HG03520 (cell line): ENCODE data around the gene SPC25.
A peak's percentile ranks its signal among the peaks of the same experiment; 100 is the strongest.
"Not testable (repeated sequence)": the region's sequence is repeated elsewhere in the genome, so short reads cannot be mapped to it uniquely, and the experiment has no call there.

ENCODE experiments used
- ATAC-seq: cut with Tn5 transposase; IDR thresholded peaks from one replicate; pipeline ENCODE4 v1.9.1; 2021; ENCODE audit warnings: mild to moderate bottlenecking, moderate library complexity; ENCODE audit not compliant: unreplicated experiment

Gene SPC25, protein sequence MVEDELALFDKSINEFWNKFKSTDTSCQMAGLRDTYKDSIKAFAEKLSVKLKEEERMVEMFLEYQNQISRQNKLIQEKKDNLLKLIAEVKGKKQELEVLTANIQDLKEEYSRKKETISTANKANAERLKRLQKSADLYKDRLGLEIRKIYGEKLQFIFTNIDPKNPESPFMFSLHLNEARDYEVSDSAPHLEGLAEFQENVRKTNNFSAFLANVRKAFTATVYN

DNA sequence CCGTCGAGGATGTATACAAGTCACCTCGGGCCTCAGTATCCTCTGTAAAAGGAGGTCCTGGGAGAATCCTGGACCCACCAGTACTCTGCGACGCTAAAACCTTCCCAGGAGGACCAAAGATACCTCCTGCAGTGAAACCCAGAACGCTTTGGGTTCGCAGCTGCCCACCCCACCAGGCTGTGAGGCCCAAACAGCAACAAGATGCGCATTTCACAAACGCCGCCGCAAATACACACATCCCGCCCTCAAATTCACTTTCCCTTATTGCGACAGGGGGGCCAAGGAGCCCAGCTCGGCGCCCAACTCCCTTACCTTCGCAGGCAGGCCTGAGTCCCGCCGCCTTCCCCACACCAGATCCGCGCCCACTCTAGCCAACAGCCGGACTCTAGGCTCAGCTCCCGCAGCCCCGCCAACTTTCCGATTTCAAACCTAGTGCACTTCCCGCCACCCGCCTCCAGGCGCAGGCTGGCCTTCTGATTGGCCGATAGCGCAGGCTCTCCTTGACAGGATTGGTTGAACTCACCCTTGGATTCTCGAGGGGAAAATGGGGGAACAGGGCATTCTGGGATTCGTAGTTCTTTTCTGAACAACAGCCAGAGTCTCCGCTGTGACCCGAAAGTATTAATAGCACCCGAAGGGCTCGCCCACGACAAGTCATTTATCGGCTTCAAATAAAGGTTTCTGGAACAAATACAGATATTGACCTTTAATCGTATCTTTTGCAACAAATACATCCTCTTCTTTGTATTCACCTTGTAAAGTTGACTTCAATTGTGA lies at the start of gene SPC25:
TSS of gene SPC25 (minus strand) at position 425 of the 777 bp plus-strand sequence. CDS start 911 bp downstream, outside the sequence.
- ATAC-seq, result peak; percentile 100

DNA sequence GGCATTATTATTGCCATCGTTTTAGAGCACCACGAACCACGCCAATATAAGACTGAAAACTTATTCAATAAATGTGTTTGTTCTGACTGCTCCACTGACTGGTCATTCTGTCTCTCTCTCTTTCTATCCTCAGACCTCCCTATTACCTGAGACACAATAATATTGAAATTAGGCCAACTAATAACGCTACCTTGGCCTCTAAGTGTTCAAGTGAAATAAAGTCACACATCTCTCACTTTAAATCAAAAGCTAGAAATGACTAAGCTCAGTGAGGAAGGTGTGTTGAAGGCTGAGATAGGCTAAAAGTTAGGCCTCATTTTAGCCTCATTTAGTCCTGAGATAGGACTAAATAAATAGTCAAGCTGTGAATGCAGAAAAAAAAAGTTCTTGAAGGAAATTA lies 49.7 kb upstream of the SPC25 start:
- ATAC-seq, result peak; percentile 72

DNA sequence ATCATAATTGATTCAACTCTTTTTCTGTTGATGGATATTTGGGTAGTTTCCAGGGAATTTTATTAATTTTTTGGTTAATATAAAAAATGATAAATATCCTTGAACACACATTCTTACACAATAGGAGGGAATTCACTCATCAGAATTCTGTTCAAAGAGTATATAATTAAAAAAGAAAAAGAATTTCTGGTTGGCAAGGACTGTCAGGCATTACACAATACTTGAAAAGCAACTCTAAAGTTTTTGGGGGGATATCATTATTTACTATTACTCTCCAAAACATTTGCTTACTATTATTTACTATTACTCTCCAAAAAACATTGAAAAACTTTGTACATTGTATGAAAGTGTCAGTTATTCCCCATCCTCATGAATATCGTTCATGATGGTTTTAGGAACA lies 48.8 kb upstream of the SPC25 start:
- no peak for ATAC-seq

DNA sequence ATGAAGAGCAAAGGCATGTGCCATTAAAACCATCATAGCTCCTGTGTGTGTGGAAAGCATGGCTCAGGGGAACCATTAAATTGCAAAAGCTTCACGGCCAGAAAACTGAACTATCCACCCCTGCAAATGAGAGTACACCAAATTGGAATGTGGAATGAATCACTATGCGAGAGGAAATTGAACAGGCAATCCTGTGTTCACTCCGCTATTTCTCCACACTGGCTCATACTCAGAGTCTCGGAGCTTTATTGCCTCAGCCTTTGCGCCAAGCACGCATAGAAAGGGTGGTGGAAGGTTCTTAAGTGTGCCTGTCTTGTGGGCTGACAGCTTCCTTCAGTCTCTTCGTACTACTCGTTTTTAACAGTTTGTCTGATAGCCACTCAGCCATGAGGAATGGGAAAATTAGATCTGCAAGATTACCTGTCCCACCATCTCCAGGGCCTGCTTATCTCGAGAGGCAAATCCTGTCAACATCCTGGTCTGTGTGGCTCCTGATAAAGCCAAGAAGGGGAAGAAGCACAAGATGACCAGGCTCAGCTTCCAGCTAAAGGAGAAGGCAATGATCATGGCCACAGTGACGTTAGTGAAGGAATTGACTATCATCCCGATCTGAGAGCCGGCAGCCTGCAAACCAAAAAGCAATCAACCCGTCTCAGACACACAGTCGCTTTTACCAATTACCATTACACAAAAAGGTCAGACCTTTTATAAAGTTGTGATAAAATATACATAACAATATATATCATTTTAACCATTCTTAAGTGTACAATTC lies 45.8 kb upstream of the SPC25 start:
- no peak for ATAC-seq

DNA sequence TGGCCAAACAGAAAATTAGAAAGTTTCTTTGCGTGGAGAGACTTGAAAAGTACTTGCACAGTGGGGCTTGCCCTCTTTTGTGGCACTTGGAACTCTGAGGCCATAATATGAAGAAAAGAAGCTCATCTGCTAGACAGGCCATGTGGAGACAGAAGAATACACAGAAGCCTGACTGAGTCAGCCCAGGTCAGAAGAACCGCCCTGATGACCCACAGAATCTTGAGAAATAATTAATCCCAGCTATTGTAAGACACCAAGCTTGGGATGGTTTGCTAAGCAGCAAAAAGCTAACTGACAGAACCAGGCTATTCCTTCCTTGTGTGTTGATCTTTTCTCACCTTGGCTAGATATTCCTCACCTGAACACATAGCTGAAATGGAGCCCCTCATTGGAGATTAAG lies 44.6 kb upstream of the SPC25 start:
- no peak for ATAC-seq

DNA sequence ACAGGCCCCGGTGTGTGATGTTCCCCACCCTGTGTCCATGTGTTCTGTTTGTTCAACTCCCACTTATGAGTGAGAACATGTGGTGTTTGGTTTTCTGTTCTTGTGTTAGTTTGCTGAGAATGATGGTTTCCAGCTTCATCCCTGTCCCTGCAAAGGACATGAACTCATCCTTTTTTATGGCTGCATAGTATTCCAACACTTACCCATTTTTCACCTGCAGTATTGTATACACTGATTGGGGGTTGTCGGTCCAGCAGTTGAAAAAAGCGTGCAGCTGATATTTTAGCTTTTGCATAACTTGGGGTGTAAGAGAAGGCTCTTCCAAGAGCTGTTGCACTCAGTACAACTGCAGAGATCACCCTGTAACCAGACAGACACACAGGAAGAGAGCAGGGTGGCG lies 41.9 kb upstream of the SPC25 start:
- not testable (repeated sequence) for ATAC-seq

DNA sequence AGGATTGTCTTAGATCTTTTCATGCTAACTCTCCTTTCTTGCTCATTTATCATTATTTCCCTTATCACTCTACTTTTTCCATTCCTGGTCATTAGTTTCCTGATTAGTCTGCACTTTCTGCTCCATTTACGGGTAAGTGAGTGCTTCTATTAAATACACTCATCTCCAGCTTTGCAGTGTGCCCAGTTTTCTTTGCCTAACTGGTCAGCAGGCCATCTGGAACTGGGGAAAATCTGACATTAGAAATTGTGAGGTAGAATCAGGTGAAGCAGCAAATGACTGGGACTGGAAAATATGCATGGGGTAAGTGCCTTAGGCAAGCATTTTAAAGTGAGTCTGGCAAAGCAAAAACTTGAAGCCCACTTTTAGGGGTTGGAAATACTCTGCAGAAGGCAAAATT lies 40.0 kb upstream of the SPC25 start:
- no peak for ATAC-seq

DNA sequence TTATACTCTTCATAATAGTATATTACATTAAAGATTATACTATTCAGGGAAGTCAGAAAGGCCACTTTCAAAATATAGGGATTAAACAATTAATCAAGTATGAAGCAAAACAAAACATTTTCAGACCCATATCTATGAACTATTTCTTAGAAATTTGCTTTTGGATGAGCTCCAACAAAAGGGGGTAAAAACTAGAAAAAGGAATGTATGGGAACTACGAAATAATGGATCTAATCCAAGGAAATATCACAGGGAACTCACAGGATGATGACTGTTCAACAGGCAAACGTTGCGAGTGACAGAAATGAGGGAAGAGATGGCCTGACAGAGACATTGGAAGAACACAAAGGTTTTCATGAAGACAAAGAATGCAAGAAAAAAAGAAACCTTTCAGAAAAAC lies 38.8 kb upstream of the SPC25 start:
- ATAC-seq, result no peak

DNA sequence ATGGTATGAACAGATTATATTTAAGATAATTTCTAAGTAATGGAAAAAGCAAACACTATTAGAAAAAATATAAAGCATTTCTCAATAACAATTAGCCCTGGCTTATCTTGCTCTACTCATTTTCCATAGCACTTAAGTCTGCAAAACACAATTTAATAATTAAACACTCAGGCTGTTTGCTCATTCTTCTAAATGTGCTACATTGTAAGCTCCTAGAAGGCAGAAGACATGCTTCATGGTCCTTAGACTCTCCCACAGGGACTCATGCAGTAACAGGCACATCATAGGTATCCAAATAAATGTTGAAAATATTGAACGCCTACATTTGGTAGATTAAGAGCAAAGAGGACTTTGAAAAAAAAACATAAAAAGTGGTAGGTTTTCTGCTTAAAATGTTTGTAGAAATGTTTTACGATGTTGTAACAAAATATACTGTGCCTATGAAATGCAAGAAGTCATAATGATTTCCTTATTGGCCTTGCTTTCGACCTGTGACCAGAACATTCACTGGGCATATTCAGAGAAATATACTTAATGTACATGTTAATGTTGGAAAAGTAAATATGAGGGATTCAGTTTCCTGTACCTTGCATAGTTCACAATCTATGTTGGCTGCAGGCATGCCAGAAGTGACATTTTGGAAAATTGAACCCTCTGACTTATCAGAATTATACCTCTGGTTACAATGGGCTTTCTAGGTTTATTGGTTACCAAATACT lies 38.0 kb upstream of the SPC25 start:
- no peak for ATAC-seq

DNA sequence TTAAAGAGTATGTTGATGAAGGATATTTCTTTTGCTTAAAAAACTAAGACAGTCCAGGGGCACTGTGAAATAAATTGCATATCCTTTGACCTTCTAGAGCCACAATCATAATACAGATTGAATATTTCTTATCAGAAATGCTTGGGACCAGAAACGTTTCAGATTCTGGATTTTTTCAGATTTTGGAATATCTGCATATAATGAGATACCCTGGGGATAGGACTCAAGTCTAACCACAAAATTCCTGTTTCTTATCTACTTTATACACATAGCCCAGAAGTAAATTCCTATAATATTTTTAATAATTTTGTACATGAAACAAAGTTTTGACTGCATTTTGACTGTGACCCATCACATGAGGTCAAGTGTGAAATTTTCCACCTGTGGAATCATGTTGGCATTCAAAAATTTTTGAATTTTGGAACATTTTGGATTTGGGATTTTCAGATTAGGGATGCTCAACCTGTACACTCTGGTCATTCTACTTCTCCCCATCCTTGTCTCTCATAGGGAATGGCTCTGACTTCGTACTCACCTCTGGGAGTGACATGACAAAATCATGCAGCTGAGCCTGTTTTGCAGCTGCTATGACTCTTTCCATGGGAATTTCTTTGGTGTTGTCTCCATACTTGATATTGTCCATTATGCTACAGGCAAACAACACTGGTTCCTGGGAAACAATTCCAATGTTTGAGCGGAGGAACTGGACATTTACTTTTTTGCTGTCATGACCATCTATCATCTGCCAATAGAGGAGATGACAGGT lies 36.6 kb upstream of the SPC25 start:
- no peak for ATAC-seq

DNA sequence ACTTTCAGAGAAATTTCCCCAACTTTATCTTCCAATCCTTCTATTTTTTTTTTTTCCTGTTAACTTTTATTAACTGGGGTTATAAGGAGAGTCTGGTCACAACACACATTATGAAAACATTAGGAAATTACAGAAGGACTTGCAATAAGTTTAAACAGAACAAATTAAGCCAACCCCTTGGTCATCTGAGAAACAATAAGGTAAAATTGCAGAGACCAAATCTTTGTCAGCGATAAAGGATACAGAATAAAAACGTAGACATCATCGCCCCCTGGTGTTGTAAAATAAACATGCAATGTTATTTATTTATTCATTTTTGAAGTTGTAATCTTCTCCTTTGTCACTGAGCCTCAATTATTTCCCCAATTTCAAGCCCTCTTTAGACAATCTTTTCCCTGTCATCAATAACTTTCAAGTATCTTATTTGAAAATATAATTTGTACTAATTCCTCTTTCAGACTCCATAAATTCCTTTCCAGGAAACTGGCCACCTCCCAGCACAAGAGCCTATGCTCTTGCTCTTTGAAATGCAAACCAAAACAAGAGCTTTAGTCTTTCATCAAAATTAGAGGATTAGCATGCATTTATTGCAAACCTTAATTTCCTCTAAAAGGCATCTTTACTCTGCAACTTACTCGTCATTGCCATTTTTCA lies 30.4 kb upstream of the SPC25 start:
- no peak for ATAC-seq

DNA sequence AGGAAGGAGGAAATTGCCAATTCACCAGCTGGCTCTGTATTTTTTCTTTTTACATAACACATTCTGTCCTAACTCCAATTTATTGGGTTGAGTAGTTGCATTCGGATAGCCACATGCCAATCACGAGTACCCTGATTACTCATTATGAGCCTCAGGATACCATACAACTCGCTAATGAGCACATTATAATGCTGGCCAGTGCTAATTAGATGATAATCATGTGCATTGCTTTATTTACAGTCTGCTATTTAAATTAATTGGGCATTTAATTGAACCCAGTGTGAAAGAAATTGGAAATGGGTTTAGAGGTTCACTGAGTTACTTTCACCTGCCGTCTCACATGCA lies 26.1 kb upstream of the SPC25 start:
- ATAC-seq, result no peak

DNA sequence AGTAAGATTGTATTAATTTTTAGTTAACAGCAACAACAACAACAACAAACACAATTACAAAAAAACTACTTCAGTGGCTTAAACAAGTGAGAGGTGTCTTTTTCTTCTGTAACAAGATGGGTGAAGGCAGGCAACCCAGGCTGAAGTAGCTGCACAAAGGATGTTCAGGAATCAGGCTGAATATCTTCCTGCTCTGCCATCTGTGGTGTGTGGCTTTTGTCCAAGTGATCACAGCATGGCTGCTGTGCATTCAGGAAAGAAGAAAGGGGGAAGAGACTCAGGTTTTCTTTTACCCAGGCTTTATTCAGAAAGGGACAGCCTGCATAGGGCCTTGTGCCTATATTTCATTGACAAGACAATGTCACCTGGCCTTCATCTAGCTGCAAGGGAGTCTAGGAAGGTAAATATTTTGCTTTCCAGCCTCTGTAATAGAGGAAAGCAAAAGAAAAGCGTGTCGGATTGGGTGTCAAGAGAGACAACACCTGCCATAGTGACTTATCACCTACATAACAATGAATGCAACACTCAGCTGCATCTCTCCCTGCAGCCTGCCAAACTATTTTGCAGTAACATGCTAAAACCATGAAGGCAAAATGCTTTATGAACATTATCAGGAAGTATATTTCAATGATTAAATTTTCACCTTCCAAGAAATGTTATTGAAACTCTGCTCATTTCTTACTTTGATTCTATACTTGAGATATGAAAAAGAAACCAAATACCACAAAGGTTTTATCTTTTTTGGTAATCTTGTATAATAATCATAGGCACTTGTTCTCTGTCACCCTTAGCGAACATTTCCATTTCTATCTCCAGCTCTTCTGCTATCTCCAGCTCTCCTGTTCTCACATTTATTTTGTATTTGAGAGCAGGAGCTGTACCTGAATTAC lies 25.5 kb upstream of the SPC25 start:
- ATAC-seq, result no peak

DNA sequence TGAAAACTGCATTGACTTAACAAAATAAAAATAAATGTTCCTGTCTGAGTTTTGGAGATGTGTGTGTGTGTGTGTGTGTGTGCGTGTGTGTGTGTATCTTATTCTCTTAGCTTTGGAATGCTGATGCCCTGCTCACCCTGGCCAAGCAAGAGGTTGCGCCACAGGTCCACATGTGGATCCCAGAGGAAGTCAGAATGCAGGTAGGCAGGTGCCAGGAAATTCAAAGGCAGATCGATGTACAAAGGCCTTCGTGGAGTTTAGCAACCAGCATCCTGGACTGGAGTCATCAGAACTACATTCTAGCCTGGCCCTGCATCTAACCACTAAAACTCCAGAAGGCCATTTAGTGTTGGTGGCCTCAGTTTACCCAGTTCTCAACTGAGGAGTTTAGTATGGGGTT lies 23.3 kb upstream of the SPC25 start:
- ATAC-seq, result no peak

DNA sequence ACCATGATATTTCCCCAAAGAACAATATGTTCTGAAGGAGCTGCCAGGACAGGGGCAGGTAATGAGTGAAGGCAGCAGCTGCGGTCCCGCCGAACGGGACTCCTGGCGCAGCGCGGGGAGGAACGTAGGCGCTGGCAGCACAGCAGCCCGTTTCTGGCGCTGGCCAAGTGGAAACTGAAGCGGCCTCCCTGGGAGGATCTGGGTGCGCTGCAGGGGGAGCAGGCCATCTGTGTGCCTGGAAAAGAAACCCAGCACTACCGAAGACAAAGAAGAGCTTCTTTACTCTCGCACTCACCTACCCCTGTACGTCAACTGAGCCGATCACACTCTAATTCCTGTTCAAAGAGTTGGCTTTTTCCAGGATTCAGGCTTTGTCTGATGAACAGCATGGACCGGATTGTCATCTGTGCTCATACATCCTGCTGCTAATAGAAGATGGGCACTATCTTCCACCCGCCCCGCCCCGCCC lies 22.7 kb upstream of the SPC25 start:
- no peak for ATAC-seq

DNA sequence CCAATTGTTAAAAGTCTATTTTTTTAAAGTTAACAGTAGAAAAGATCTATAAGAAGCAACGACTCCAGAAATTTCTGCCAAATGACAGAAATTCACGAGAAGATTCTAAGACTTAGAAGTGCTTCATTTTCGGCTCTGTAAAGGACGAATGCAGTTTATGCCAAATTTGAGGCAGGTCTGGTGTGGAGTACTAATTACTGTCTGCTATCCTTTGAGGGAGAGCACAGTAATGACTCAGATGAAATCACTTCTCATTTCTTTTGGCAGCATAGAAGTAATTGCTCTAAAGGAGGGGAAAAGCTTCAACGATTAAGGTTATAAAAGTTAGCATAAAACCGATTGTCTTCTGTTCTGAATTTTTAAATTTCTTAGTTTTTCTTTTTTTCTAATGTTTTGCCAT lies 22.2 kb upstream of the SPC25 start:
- ATAC-seq, result no peak

DNA sequence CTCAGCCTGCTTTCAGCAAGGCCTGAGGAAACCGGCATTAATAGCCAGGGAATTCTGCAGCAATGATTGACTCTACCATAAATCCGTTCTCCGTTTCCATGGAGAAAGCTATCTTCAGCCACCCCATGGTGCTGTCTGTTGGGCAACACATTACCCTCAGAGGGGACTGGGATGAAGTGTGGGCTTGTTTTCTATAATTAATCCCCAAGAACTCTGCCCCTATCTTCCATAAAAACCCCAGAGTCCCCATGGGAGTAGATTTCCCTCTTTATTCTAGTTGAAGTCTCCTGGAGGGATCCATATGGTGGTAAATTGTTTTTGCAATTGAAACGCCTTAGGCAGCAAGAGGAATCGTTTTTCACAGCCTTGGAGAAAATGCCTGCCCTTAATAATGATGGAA lies 20.1 kb upstream of the SPC25 start:
- ATAC-seq, result no peak

DNA sequence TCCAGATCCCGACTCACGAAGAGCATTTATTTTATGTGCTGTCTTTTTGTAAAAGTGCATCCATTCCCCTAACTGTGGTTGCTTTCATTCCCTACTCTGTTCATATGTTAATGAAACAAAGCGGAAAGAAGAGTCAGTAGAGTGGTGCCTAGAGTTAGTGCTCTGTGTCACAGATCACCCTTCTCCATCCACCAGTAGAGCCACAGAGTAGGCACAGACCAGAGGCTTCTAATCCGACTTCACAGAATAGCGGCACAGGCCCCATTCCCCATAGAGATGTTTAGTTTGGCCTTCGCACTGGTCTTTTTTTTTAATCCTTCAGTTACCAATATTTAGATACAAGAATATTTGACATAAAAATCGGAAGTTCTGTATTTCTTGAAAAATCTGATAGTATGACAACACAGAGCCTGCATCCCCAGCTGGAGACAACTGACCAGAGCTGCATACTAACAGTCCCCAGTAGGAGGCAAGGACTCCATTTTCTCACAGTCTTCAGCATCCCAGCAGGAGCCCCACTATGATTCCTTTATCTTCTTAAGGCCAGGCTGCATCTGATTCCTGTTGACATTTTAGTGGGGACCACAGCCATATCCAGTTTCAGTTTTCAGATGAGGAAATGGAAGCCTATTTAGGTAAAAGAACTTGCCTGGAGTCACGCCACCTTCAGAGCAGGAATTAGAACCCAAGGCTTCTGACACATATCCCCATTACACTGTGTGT lies 17.9 kb upstream of the SPC25 start:
- no peak for ATAC-seq
